ENCODE data around the gene PHOSPHO2. TPM values are rescaled to one million over a fixed set of nuclear protein-coding genes. Genes with fewer than 3 reads are reported as not detected.
"Not testable (repeated sequence)": the region's sequence is repeated elsewhere in the genome, so short reads cannot be mapped to it uniquely, and the experiment has no call there.

The PHOSPHO2 gene
- total RNA-seq, 1 donor from 2014 or later = 5.5 TPM

GRCh38 chr2:169683425-169684134 lies 10.7 kb upstream of the PHOSPHO2 start:
- no peak for DNase-seq
- H3K27ac ChIP-seq = no peak overlapping the region
- TF ChIP-seq CTCF (IDR thresholded peaks at IDR 0.05) = no peak
- intact Hi-C loops (cut with DNase I) = no loop called here
- H3K27me3 ChIP-seq = no peaks in the 10 kb centered on the region
- H3K9me3 ChIP-seq = no peaks in the 10 kb centered on the region
- H3K36me3 ChIP-seq = no peaks in the 10 kb centered on the region
- no peak for ATAC-seq
- no peak overlapping the region for H3K4me3 ChIP-seq
- H3K4me1 ChIP-seq = no peaks in the 10 kb centered on the region

GRCh38 chr2:169684135-169684565 lies 10.1 kb upstream of the PHOSPHO2 start:
- H3K27me3 ChIP-seq = no peaks in the 10 kb centered on the region
- DNase-seq = no peak
- no peaks in the 10 kb centered on the region for H3K4me1 ChIP-seq
- no peak for TF ChIP-seq CTCF (IDR thresholded peaks at IDR 0.05)
- no peak overlapping the region for H3K27ac ChIP-seq
- no peak for ATAC-seq
- intact Hi-C loops (cut with DNase I) = no loop called here
- H3K36me3 ChIP-seq = no peaks in the 10 kb centered on the region
- no peaks in the 10 kb centered on the region for H3K9me3 ChIP-seq
- H3K4me3 ChIP-seq = no peak overlapping the region

GRCh38 chr2:169684712-169685111 lies 9.6 kb upstream of the PHOSPHO2 start:
- H3K4me1 ChIP-seq; intact Hi-C loops (cut with DNase I): not testable (repeated sequence)

GRCh38 chr2:169686825-169687224 lies 7.4 kb upstream of the PHOSPHO2 start:
- H3K27me3 ChIP-seq; H3K36me3 ChIP-seq; H3K27ac ChIP-seq; H3K4me1 ChIP-seq; intact Hi-C loops (cut with DNase I); H3K9me3 ChIP-seq; H3K4me3 ChIP-seq; DNase-seq; ATAC-seq: not testable (repeated sequence)

More at GRCh38 chr2:169684712-169685111, 9.6 kb upstream of the PHOSPHO2 start:
- not testable (repeated sequence) for H3K9me3 ChIP-seq, DNase-seq, H3K27me3 ChIP-seq, H3K27ac ChIP-seq, ATAC-seq, H3K4me3 ChIP-seq, H3K36me3 ChIP-seq

- H3K4me3 ChIP-seq; H3K27me3 ChIP-seq; ATAC-seq; H3K27ac ChIP-seq; H3K36me3 ChIP-seq; H3K9me3 ChIP-seq; DNase-seq; H3K4me1 ChIP-seq; intact Hi-C loops (cut with DNase I): not testable (repeated sequence)
Observed at GRCh38 chr2:169687943-169688342, 6.3 kb upstream of the PHOSPHO2 start.

- no peak for DNase-seq
- ATAC-seq = no peak
- no peaks in the 10 kb centered on the region for H3K27me3 ChIP-seq
- H3K27ac ChIP-seq = no peak overlapping the region
- H3K4me1 ChIP-seq = peaks cover 5% of the 10 kb centered on the region
- H3K9me3 ChIP-seq = no peaks in the 10 kb centered on the region
- no peak for TF ChIP-seq CTCF (IDR thresholded peaks at IDR 0.05)
- intact Hi-C loops (cut with DNase I) = no loop called here
- no peaks in the 10 kb centered on the region for H3K36me3 ChIP-seq
- H3K4me3 ChIP-seq = no peak overlapping the region
Observed at GRCh38 chr2:169690958-169691357, 3.3 kb upstream of the PHOSPHO2 start.

GRCh38 chr2:169692718-169693117 lies 1.6 kb upstream of the PHOSPHO2 start:
- Histone ChIP-seq H3K4me1 (peaks cover 5% of the 10 kb centered on the region), H3K4me3 (no peak overlapping the region), H3K36me3 (no peaks in the 10 kb centered on the region), H3K27me3 (no peaks in the 10 kb centered on the region), H3K9me3 (no peaks in the 10 kb centered on the region), H3K27ac (no peak overlapping the region)
- no peak for ATAC-seq
- intact Hi-C loops (cut with DNase I) = no loop called here
- TF ChIP-seq CTCF (IDR thresholded peaks at IDR 0.05) = no peak
- no peak for DNase-seq

Data from upper lobe of right lung (tissue), 1 donor.